ENCODE data around the gene IQCE.
A peak's percentile ranks its signal among the peaks of the same experiment; 100 is the strongest.

IQCE gene

DNA sequence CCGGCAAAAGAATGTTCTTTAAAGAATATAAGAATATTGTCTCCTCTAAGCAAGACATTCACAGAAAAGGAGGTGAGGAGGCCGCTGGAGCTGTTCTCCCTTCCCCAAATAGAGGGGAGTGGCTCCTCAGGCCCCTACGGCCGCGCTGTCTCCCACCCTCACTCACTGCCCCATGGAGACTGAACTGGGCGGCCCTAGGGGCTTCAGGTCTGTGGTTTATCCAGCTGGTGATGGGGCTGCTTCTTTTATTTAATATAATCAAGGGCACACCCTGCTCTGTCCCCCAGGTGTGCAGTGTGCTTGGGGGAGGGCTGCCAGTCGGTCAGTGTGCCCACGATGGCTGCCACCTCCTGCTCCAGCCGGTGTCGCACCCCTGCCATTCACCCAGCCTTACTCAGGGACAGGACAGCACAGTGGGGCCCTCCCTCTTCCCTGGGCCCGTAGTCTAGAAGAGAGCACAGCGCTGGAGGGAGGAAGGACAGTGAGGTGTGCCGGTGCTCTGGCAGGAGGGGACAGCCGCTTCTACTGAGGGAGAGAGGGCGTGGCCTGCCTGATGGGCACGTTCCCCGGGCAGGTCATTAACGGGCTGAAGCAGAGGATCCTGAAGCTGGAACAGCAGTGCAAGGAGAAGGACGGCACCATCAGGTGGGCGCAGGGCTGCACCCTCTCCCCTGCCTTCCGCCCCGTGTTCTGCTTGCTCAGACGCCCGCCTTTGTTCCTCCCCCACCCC is 23.4 kb downstream of the IQCE start:
- TF ChIP-seq ZNF8 (CRISPR knock-in tag; IDR thresholded peaks at IDR 0.05), result no peak
- TF ChIP-seq, protein P1, sequence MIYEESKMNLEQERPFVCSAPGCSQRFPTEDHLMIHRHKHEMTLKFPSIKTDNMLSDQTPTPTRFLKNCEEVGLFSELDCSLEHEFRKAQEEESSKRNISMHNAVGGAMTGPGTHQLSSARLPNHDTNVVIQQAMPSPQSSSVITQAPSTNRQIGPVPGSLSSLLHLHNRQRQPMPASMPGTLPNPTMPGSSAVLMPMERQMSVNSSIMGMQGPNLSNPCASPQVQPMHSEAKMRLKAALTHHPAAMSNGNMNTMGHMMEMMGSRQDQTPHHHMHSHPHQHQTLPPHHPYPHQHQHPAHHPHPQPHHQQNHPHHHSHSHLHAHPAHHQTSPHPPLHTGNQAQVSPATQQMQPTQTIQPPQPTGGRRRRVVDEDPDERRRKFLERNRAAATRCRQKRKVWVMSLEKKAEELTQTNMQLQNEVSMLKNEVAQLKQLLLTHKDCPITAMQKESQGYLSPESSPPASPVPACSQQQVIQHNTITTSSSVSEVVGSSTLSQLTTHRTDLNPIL (CRISPR knock-in tag; IDR thresholded peaks at IDR 0.05; ENCODE audit: low read depth), result no peak
- no peak for TF ChIP-seq SNAI2 (CRISPR knock-in tag; IDR thresholded peaks at IDR 0.05)
- TF ChIP-seq RARB (CRISPR knock-in tag; IDR thresholded peaks at IDR 0.05), result no peak
- TF ChIP-seq BACH2 (CRISPR knock-in tag; IDR thresholded peaks at IDR 0.05; ENCODE audit: borderline replicate concordance), result no peak
- TF ChIP-seq, protein P2, sequence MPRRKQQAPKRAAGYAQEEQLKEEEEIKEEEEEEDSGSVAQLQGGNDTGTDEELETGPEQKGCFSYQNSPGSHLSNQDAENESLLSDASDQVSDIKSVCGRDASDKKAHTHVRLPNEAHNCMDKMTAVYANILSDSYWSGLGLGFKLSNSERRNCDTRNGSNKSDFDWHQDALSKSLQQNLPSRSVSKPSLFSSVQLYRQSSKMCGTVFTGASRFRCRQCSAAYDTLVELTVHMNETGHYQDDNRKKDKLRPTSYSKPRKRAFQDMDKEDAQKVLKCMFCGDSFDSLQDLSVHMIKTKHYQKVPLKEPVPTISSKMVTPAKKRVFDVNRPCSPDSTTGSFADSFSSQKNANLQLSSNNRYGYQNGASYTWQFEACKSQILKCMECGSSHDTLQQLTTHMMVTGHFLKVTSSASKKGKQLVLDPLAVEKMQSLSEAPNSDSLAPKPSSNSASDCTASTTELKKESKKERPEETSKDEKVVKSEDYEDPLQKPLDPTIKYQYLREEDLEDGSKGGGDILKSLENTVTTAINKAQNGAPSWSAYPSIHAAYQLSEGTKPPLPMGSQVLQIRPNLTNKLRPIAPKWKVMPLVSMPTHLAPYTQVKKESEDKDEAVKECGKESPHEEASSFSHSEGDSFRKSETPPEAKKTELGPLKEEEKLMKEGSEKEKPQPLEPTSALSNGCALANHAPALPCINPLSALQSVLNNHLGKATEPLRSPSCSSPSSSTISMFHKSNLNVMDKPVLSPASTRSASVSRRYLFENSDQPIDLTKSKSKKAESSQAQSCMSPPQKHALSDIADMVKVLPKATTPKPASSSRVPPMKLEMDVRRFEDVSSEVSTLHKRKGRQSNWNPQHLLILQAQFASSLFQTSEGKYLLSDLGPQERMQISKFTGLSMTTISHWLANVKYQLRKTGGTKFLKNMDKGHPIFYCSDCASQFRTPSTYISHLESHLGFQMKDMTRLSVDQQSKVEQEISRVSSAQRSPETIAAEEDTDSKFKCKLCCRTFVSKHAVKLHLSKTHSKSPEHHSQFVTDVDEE (CRISPR knock-in tag; IDR thresholded peaks at IDR 0.05), result no peak
- TF ChIP-seq GLIS3 (CRISPR knock-in tag; IDR thresholded peaks at IDR 0.05), result no peak
- no peak for TF ChIP-seq CSDC2 (CRISPR knock-in tag; IDR thresholded peaks at IDR 0.05)
- no peak for TF ChIP-seq OSR1 (CRISPR knock-in tag; IDR thresholded peaks at IDR 0.05)
- no peak for TF ChIP-seq ZFP30 (CRISPR knock-in tag; IDR thresholded peaks at IDR 0.05)
- TF ChIP-seq, protein P3, sequence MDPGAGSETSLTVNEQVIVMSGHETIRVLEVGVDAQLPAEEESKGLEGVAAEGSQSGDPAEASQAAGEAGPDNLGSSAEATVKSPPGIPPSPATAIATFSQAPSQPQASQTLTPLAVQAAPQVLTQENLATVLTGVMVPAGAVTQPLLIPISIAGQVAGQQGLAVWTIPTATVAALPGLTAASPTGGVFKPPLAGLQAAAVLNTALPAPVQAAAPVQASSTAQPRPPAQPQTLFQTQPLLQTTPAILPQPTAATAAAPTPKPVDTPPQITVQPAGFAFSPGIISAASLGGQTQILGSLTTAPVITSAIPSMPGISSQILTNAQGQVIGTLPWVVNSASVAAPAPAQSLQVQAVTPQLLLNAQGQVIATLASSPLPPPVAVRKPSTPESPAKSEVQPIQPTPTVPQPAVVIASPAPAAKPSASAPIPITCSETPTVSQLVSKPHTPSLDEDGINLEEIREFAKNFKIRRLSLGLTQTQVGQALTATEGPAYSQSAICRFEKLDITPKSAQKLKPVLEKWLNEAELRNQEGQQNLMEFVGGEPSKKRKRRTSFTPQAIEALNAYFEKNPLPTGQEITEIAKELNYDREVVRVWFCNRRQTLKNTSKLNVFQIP (CRISPR knock-in tag; IDR thresholded peaks at IDR 0.05; ENCODE audit: borderline replicate concordance, low read depth), result no peak
- TF ChIP-seq ESRRG (CRISPR knock-in tag; IDR thresholded peaks at IDR 0.05), result no peak
- TF ChIP-seq ZNF70 (CRISPR knock-in tag; IDR thresholded peaks at IDR 0.05), result no peak
- no peak for TF ChIP-seq ZFP3 (CRISPR knock-in tag; IDR thresholded peaks at IDR 0.05)
- no peak for TF ChIP-seq ARNTL (CRISPR knock-in tag; IDR thresholded peaks at IDR 0.05; ENCODE audit: borderline replicate concordance, low read depth)
- TF ChIP-seq ISL1 (CRISPR knock-in tag; IDR thresholded peaks at IDR 0.05), result no peak
- TF ChIP-seq, protein P4, sequence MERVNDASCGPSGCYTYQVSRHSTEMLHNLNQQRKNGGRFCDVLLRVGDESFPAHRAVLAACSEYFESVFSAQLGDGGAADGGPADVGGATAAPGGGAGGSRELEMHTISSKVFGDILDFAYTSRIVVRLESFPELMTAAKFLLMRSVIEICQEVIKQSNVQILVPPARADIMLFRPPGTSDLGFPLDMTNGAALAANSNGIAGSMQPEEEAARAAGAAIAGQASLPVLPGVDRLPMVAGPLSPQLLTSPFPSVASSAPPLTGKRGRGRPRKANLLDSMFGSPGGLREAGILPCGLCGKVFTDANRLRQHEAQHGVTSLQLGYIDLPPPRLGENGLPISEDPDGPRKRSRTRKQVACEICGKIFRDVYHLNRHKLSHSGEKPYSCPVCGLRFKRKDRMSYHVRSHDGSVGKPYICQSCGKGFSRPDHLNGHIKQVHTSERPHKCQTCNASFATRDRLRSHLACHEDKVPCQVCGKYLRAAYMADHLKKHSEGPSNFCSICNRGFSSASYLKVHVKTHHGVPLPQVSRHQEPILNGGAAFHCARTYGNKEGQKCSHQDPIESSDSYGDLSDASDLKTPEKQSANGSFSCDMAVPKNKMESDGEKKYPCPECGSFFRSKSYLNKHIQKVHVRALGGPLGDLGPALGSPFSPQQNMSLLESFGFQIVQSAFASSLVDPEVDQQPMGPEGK (CRISPR knock-in tag; IDR thresholded peaks at IDR 0.05; ENCODE audit: borderline replicate concordance), result no peak
- peak; percentile 14; the same call in 2 of the 3 replicates for ATAC-seq

DNA sequence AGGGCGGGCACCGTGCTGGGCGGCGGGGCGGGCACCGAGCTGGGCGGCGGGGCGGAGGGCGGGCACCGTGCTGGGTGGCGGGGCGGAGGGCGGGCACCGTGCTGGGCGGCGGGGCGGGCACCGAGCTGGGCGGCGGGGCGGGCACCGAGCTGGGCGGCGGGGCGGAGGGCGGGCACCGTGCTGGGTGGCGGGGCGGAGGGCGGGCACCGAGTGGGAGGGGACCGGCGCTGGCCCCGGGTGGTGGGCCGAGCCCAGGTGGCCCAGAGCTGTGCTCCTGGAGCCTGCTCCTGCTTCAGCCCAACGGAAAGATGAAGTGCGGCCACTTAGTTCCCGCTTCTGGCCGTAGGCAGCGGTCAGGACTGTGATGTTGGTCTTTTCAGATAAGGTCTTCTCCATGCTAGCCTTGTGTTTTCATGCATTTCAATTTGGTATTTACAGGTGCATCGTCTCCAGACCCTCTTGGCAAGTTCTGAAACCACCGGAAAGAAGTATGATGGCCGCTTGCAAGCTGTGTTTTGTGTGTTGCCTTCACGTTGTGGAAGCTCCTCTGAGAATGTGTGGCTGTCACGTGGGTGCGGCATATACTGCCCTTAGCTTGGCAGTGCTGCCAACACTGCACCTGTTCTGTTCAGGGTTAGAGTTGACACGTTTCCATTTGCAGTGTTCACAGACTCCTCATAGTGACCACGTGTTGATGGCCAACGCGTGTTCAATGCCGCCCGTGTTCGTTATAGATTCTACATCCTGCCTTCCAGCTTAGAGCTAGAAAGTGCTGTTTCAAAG is 25.2 kb downstream of the IQCE start:
- TF ChIP-seq ARNTL (CRISPR knock-in tag; IDR thresholded peaks at IDR 0.05; ENCODE audit: borderline replicate concordance, low read depth) (no peak), PPARA (CRISPR knock-in tag; IDR thresholded peaks at IDR 0.05; ENCODE audit: borderline replicate concordance) (no peak), BACH2 (CRISPR knock-in tag; IDR thresholded peaks at IDR 0.05; ENCODE audit: borderline replicate concordance) (no peak), GLIS3 (CRISPR knock-in tag; IDR thresholded peaks at IDR 0.05) (no peak), RARB (CRISPR knock-in tag; IDR thresholded peaks at IDR 0.05) (no peak)
- TF ChIP-seq, protein P3 (CRISPR knock-in tag; IDR thresholded peaks at IDR 0.05; ENCODE audit: borderline replicate concordance, low read depth), result no peak
- no peak for ATAC-seq

DNA sequence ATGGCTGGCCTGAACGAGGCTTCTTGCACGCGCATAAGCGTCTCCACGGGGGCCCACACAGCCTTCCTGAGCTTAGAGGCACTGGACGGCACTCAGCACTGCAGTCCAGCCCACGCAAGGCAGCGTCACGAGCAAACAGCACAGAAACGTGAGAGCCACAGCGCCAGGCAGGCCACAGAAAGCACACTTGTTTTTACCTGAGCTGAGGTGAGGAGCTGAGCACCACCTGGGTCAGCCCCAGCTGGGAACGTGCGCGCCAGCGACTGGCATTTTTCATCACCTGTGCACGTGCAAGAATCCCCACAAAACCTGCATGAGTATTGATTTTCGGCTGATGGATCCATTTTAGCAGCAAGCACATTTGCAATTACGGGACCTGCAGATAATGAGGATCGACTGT is 26.7 kb downstream of the IQCE start:
- ATAC-seq, result no peak
- TF ChIP-seq ESRRG (CRISPR knock-in tag; IDR thresholded peaks at IDR 0.05) (no peak), CSDC2 (CRISPR knock-in tag; IDR thresholded peaks at IDR 0.05) (no peak), GLIS3 (CRISPR knock-in tag; IDR thresholded peaks at IDR 0.05) (no peak), ARNTL (CRISPR knock-in tag; IDR thresholded peaks at IDR 0.05; ENCODE audit: borderline replicate concordance, low read depth) (no peak), ZNF8 (CRISPR knock-in tag; IDR thresholded peaks at IDR 0.05) (no peak), RARB (CRISPR knock-in tag; IDR thresholded peaks at IDR 0.05) (no peak), ZFP3 (CRISPR knock-in tag; IDR thresholded peaks at IDR 0.05) (no peak), ZC3H10 (CRISPR knock-in tag; IDR thresholded peaks at IDR 0.05) (no peak), ISL1 (CRISPR knock-in tag; IDR thresholded peaks at IDR 0.05) (no peak), TOX (CRISPR knock-in tag; IDR thresholded peaks at IDR 0.05; ENCODE audit: borderline replicate concordance) (no peak), ZFP30 (CRISPR knock-in tag; IDR thresholded peaks at IDR 0.05) (no peak)
- TF ChIP-seq, protein P1 (CRISPR knock-in tag; IDR thresholded peaks at IDR 0.05; ENCODE audit: low read depth), result no peak
- TF ChIP-seq, protein P2 (CRISPR knock-in tag; IDR thresholded peaks at IDR 0.05), result no peak
